ENCODE measurements around the gene ATP5F1E.

GRCh38 chr20:59014680-59015389 is 17.3 kb downstream of the ATP5F1E start:
- TF ChIP-seq POLR2A (IDR thresholded peaks at IDR 0.05; ENCODE audit: low read length), result no peak
- TF ChIP-seq GATA1 (IDR thresholded peaks at IDR 0.05; ENCODE audit: low read depth, low read length), result no peak
